PC-3 (cell line): ENCODE measurements around the gene TSEN54.

Experiments used
- CTCF ChIP-seq: fragments of 300-600 bp; sonication (generic); conservative IDR thresholded peaks from 2 replicates; pipeline ENCODE4 v1.5.1; 2017; ENCODE audit warnings: antibody characterized with exemption, low read depth, mild to moderate bottlenecking, low read length
- EZH2 ChIP-seq: fragments of 300-600 bp; sonication (generic); IDR thresholded peaks from one replicate; pipeline ENCODE4 v1.6.1; 2017; ENCODE audit warnings: antibody characterized with exemption, mild to moderate bottlenecking, low read length; ENCODE audit not compliant: unreplicated experiment

- TF ChIP-seq CTCF (no peak), EZH2 (no peak)
Observed at GRCh38 chr17:75525806-75526554, 9.7 kb downstream of the TSEN54 start.
